GM19324 (cell line): ENCODE results near the gene STXBP1.
"Not testable (repeated sequence)": the region's sequence is repeated elsewhere in the genome, so short reads cannot be mapped to it uniquely, and the experiment has no call there.

Experiments used
- ATAC-seq: cut with Tn5 transposase; IDR thresholded peaks from one replicate; pipeline ENCODE4 v1.9.1; 2021; ENCODE audit warnings: mild to moderate bottlenecking, moderate library complexity; ENCODE audit not compliant: unreplicated experiment, low FRiP score

Gene STXBP1

GRCh38 chr9:127611603-127611898 is 526 bp upstream of the STXBP1 start:
- no peak for ATAC-seq

GRCh38 chr9:127612939-127613582 is 984 bp downstream of the STXBP1 start:
- ATAC-seq, result no peak

- ATAC-seq, result no peak
These were observed 1.5 kb downstream of the STXBP1 start for GRCh38 chr9:127613583-127613954.

GRCh38 chr9:127614961-127615360 is 2.9 kb downstream of the STXBP1 start:
- no peak for ATAC-seq

- not testable (repeated sequence) for ATAC-seq
These were observed 9.4 kb downstream of the STXBP1 start for GRCh38 chr9:127621339-127621970.

GRCh38 chr9:127626752-127627493 is 14.8 kb downstream of the STXBP1 start:
- ATAC-seq, result no peak

- no peak for ATAC-seq
These were observed 15.4 kb downstream of the STXBP1 start for GRCh38 chr9:127627494-127627855.

GRCh38 chr9:127628758-127629467 is 16.8 kb downstream of the STXBP1 start:
- ATAC-seq, result no peak

GRCh38 chr9:127629468-127630081 is 17.5 kb downstream of the STXBP1 start:
- ATAC-seq, result no peak

- no peak for ATAC-seq
These were observed 21.3 kb downstream of the STXBP1 start for GRCh38 chr9:127633216-127633862.

- no peak for ATAC-seq
These were observed 21.9 kb downstream of the STXBP1 start for GRCh38 chr9:127634021-127634420.

- no peak for ATAC-seq
These were observed 22.6 kb downstream of the STXBP1 start for GRCh38 chr9:127634698-127635097.

- no peak for ATAC-seq
These were observed 23.2 kb downstream of the STXBP1 start for GRCh38 chr9:127635201-127635735.

GRCh38 chr9:127637322-127637847 is 25.3 kb downstream of the STXBP1 start:
- ATAC-seq, result no peak

- ATAC-seq, result no peak
These were observed 28.9 kb downstream of the STXBP1 start for GRCh38 chr9:127640908-127641545.

- no peak for ATAC-seq
These were observed 30.1 kb downstream of the STXBP1 start for GRCh38 chr9:127642082-127642740.

- no peak for ATAC-seq
These were observed 32.2 kb downstream of the STXBP1 start for GRCh38 chr9:127644146-127644827.

- ATAC-seq, result no peak
These were observed 32.9 kb downstream of the STXBP1 start for GRCh38 chr9:127644943-127645342.
